Pons (tissue), 1 donor: ENCODE data around the gene RD3L.

Source experiments
- DNase-seq: peaks from one replicate; pipeline ENCODE4 v3.0.0-alpha.2; 2016; ENCODE audit warnings: low spot score

The RD3L gene

DNA sequence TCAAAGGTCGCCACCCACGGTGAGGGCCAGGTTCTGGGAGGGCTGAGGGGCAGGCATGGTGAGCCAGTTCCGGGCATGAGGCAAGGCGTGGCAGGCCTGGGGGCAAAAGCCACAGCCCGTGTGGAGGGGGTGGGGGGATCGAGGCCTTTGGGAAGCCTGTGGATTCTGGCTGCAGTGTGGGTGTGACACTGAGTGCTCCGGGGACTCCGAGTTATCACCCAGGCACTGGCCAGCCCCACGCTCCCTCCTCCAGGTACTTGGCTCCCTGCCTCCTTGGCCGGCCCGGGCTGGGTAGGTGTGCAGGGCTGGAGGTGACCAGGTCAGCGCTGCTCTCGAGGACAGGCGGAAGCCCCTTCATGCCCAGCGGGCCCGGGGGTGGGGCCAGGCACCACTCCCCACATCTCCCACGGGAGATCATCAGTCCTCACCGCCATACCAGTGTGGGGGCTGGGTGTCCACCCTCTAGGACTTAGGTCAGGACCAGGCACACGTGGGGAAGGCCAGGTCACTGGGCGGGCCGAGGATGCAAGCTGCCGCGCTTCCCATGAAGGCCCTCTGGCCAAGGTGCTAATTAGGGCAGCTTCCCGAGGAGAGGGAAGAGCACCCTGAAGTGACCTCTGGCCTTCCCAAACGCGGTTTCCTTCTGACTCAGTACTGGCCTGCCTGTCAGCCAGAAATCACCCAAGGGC is 48.2 kb downstream of the RD3L start:
- DNase-seq: no peak

DNA sequence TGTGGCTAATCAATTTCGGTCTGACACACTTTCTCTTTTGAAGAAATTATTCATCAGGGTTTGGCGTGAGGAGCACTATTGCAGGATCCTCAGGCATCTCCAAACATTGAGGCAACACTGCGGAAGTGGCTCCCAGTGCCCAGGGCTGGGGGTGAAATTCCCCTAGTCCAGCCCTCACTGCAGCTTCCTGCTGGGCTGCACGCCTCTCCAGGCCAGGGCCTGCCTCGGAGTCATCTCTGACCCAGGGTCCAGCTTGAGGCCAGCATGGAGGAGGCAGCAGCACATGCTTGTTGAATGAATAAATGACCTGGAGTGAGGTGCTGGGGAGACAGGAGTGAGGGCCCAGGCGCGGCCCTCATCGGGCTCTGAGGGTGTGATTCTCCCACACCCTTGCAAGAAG is 50.1 kb downstream of the RD3L start:
- no peak for DNase-seq

DNA sequence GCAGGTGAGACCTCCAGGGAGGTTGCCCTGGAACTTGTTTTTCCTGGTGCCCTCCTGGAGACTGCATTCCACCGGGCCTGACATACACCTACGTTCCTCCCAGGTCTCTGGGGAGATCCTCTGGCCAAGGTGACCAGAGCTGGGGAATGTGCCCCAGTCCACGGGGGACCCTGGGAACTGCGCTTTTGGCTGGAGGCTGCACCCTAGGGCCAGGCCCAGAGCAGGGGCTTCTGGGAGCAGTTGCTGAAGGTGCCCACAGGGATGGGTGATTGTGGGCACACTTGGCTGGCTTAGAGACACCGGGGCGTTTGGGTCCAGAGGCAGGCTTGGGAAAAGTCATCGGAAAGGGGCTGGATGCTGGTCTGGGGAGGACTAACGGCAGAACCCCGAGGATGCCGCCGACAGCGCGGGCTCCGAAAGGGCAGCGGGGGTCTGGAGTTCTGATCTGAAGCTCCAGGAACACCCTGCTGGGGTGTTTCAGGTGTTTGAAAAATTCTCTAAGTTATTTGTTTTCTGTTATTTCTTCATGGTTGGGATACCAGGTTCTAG is 50.6 kb downstream of the RD3L start:
- DNase-seq: no peak

DNA sequence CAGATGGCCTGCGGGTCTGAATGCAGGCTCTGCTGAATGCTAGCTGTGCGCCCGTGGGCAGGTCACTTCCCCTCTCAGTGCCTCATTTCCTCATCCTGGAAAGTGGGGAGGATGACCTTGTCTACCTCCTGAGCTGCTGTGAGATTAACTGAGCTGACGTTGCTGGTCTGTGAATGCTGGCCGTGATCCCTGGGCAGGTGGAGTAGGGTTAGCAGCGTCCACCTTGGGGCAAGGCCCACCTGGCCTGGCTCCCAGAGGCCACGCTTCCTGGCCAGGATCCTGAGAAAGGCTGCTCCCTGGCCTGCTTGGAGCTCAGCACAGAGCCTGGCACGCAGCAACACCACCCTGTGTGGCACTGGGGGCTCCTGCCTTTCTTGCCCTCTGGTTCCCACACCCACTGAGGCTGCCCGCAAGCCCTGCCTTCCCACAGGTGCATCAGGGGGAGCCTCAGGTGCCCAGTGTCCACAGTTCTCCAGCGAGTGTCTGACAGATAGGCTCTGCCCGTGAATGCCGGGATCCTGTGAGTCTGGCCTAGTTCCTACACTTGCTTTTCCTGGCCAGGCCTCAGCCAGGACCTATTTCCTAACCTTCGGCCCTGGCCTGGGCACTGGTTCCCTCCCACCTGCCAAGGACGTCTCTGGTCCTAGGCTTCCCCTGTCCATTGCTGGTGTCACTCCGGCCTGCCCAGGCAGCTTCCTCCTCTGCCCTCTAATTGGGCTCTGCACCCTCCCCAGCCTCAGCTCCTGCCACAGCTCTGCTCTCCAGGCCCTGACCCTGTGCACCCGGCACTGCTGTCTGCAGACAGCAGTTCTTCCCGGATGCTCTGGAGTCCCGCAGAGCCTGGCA is 51.3 kb downstream of the RD3L start:
- DNase-seq: no peak
